Peyer's patch (tissue), 4 donors: ENCODE measurements around the gene NEIL3.

Experiments
- CTCF ChIP-seq, 6 experiments: fragments of 450-650 bp in 4 of 6; fragments of 200-600 bp in 2 of 6; sonication (generic) in 1 of 6; IDR thresholded peaks; one replicate each; pipeline ENCODE4 v1.5.1; 2017 to 2019; ENCODE audit warnings: antibody characterized with exemption in 6 of 6, mild to moderate bottlenecking in 3 of 6, moderate library complexity in 1 of 6
- POLR2A ChIP-seq, 2 donors: fragments of 450-650 bp; IDR thresholded peaks; one replicate each; pipeline ENCODE4 v1.5.1; 2017; ENCODE audit warnings: antibody characterized with exemption in 2 of 2, mild to moderate bottlenecking in 2 of 2, moderate library complexity in 2 of 2

- no peak for TF ChIP-seq CTCF (IDR thresholded peaks at IDR 0.05)
- no peak for TF ChIP-seq POLR2A (IDR thresholded peaks at IDR 0.05)
Measured at GRCh38 chr4:177265729-177266128, 43.9 kb upstream of the NEIL3 start.
